IPS DF 4.7 (cell line): ENCODE data around the gene ALDH1L2.
"Not testable (repeated sequence)": the region's sequence is repeated elsewhere in the genome, so short reads cannot be mapped to it uniquely, and the experiment has no call there.

Source experiments
- DNase-seq: peaks from one replicate; pipeline ENCODE4 v3.0.0-alpha.2; 2013; ENCODE audit warnings: low spot score; ENCODE audit errors: extremely low read depth

Gene ALDH1L2

DNA sequence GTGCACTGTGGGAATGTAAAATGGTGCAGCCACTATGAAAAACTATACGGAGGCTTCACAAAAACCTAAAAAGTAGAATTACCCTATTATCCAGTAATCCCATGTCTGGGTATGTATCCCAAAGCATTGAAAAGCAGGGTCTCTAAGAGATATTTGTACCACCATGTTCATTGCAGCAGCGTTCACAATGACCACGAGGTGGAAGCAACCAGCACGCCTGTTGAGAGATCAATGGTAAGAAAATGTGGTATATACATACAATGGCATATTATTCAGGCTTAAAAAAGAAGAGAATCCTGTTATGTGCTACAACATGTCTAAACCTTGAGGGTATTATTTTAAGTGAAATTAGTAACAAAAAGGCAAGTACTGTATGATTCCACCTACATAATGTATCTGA lies 99.1 kb downstream of the ALDH1L2 start:
- DNase-seq, result no peak

DNA sequence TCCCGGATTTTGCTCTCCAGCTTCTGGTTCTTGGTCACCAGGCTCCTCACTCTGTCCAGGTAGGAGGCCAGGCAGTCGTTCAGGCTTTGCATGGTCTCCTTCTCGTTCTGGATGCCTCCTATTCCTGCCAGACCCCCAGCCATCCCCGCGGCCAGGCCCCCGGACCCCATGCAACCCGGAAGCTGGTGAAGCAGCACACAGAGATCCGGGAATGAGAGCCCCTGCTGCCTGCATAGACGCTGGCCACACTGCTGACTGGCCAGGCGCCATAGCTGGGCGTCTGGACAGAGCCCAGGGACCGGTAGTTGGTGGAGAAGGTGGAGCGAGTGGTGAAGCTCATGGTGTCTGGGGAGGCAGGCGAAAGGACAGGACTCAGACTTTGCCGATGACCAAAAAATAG lies 106.6 kb downstream of the ALDH1L2 start:
- not testable (repeated sequence) for DNase-seq

DNA sequence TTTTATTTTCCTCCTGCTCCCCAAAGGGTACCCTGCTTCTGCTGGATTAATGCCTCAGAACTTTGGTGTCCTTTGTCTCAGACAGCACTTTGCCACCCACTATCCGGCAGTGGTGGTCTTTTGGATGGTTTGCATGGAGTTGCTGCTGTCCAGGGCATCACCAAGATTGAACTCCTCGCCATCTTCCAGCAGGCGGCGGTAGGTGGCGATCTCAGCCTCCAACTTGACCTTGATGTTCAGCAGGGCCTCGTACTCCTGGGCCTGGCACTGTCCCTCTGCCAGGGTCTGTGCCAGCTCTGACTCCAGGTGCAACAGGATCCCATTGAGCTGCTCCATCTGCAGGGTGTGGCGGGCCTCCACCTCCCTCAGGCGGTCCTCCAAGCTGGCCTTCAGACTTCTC lies 107.6 kb downstream of the ALDH1L2 start:
- DNase-seq, result no peak

DNA sequence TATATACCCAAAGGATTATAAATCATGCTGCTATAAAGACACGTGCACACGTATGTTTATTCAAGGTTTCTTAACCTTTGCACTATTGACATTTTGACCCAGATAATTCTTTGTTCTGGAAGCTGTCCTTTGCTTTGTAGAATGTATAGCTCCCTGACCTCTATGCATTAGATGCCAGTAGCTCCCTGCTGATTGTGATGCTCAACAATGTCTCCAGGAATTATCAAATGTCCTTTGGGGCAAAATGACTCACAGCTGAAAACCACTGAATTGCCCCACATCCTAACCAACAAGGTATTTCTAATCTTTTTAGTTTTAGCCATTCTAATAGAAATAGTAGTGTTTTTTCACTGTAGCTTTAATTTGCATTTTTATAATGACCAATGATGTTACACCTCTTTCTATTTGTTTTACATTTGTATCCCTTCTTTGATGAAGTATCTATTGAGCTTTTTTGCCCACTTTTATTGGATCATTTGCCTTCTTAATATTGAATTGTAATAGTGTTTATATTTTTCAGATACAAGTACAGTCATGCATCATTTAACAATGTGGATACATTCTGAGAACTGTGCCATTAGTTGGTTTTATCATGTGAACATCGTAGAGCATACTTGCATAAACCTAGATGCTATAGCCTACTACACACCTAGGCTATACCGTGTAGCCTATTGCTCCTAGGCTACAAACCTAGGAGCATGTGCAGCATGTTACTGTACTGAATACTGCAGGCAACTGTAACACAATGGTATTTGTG lies 108.5 kb downstream of the ALDH1L2 start:
- DNase-seq, result no peak

DNA sequence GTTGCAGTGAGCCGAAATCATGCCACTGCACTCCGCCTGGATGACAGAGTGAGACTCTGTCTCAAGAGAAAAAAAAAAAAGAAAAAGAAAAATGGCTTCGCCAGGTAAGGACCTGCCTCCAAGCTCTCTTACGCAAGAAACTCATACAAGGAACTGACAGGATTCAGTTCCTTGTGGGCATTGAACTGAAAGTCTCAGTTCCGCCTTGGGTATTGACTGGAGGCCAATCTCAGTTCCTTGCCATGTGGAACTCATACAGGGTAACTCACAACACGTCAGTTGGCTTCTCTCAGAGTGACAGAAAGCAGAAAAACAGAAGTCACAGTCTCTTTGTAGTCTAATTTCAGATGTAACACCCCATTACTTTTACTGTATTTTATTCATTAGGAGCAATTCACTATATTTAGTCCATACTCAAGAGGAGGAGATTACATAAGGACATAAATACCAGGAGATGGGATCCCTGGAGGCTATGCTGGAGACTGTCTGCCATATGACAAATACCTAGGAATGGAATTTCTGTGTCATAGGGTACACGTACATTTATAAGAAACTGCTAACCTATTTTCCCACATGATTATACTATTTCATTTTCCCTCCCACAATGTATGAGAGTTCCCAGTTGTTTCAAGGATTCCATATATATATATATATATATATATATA lies 109.5 kb downstream of the ALDH1L2 start:
- DNase-seq, result no peak

DNA sequence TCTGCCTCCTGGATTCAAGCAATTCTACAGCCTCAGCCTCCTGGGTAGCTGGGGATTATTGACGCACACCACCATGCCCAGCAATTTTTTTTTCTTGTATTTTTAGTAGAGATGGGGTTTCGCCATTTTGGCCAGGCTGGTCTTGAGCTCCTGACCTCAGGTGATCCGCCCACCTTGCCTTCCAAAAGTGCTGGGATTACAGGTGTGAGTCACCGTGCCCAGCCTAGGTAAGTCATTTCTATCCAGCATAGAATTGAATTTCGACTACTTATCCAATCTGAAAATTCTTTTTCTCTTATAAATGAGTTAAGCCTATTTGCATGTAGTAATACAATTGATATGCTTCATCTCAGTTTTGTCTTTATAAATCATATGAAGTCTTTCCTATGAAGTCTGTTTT lies 111.0 kb downstream of the ALDH1L2 start:
- no peak for DNase-seq

DNA sequence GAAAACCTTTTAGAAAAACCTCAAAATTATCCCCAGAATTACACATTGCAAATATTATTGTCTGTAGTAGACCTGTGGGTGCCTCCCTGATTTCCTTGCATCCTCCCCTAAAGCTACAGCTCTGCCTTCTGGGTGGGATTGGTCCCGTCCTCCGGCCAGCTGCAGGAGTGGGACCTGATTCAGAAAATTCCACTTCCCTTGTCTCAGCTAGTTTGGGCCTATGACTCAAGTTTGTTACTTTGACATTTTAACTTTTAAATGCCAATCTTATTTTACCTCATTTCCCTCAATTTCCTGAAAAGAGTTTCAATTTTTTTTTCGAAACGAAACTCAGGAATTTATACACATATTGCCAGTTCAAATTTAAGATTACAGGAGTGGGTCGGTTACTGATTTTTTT lies 113.0 kb downstream of the ALDH1L2 start:
- DNase-seq, result no peak
